H1 (cell line): Measurements from ENCODE around the gene MAOA. TPM values are rescaled to one million over a fixed set of nuclear protein-coding genes. Genes with fewer than 3 reads are reported as not detected.

ENCODE experiments used
- CBX5 ChIP-seq: fragments of 300-800, 300-1000 bp; sonication (generic); IDR thresholded peaks from 2 replicates; pipeline ENCODE4 v1.7.1; 2016; ENCODE audit warnings: antibody characterized with exemption, low read length, low read depth
- CHD1 ChIP-seq: IDR thresholded peaks from 2 replicates; pipeline ENCODE4 v1.6.1; 2012; ENCODE audit warnings: low read depth, low read length, improper control_type of control experiment
- CHD7 ChIP-seq: fragments of 300-600 bp; sonication (generic); IDR thresholded peaks from 2 replicates; pipeline ENCODE4 v1.7.1; 2012; ENCODE audit warnings: low read length, moderate library complexity, mild to moderate bottlenecking, inconsistent platforms; ENCODE audit not compliant: insufficient replicate concordance
- EZH2 ChIP-seq: fragments of 200-600 bp; sonication (generic); IDR thresholded peaks from 2 replicates; pipeline ENCODE4 v1.7.1; 2012; ENCODE audit warnings: low read depth, mild to moderate bottlenecking, moderate library complexity, low read length, inconsistent platforms; ENCODE audit not compliant: severe bottlenecking
- GABPA ChIP-seq: IDR thresholded peaks from 2 replicates; pipeline ENCODE4 v1.6.1; 2011; ENCODE audit warnings: mild to moderate bottlenecking, low read length, moderate library complexity, borderline replicate concordance; ENCODE audit not compliant: insufficient read depth
- JUND ChIP-seq: IDR thresholded peaks from 2 replicates; pipeline ENCODE4 v1.6.1; 2011; ENCODE audit warnings: mild to moderate bottlenecking, improper control_type of control experiment, low read length
- RNF2 ChIP-seq: fragments of 200-900, 300-1000 bp; sonication (generic); IDR thresholded peaks from 2 replicates; pipeline ENCODE4 v1.7.1; 2016; ENCODE audit warnings: borderline replicate concordance, low read depth, mild to moderate bottlenecking, antibody characterized with exemption, low read length; ENCODE audit not compliant: poor library complexity, severe bottlenecking; ENCODE audit errors: missing control alignments
- SIN3A ChIP-seq, 2 experiments: IDR thresholded peaks in 1 of 2; conservative IDR thresholded peaks in 1 of 2; 2 replicates each; pipeline ENCODE4 v1.6.1; 2011 to 2012; ENCODE audit warnings: low read length in 2 of 2, improper control_type of control experiment in 1 of 2, low read depth in 1 of 2, mild to moderate bottlenecking in 1 of 2
- SIX5 ChIP-seq: IDR thresholded peaks from 2 replicates; pipeline ENCODE4 v1.6.1; 2011; ENCODE audit warnings: mild to moderate bottlenecking, low read depth, low read length
- SRF ChIP-seq: IDR thresholded peaks from 2 replicates; pipeline ENCODE4 v1.6.1; 2011; ENCODE audit warnings: mild to moderate bottlenecking, low read depth, low read length, moderate library complexity
- TBP ChIP-seq: IDR thresholded peaks from 2 replicates; pipeline ENCODE4 v1.6.1; 2011; ENCODE audit warnings: low read depth, low read length, improper control_type of control experiment
- polyA plus RNA-seq, 7 experiments: library from polyadenylated mRNA; depleted of rRNA in 3 of 7; stranded (reverse) in 5 of 7; unstranded in 2 of 7; fragments of >200 nt in 5 of 7; fragments of 200-250 nt in 2 of 7; gene quantifications; 1 replicate in 5 of 7; 2 replicates in 1 of 7; 4 replicates in 1 of 7; pipeline versions ENCODE4 v1.2.1 to v1.2.3, GENCODE V29; 2011 to 2013; ENCODE audit warnings: missing spikeins in 2 of 7, mixed read lengths in 2 of 7
- total RNA-seq: library from RNA; stranded (reverse); fragmentation: NEBNext Ultra II Directional; extraction: Animal tissue kit (Norgen Biotek cat#: 25700); gene quantifications from 2 replicates; pipeline ENCODE4 v1.2.1, GENCODE V29; 2021

The MAOA gene
- total and polyA plus RNA-seq, 2 of the 8 experiments (the other 6 are each of a cell fraction or from before 2014, with no cell fraction given), result 2.6 to 8.2 TPM

DNA sequence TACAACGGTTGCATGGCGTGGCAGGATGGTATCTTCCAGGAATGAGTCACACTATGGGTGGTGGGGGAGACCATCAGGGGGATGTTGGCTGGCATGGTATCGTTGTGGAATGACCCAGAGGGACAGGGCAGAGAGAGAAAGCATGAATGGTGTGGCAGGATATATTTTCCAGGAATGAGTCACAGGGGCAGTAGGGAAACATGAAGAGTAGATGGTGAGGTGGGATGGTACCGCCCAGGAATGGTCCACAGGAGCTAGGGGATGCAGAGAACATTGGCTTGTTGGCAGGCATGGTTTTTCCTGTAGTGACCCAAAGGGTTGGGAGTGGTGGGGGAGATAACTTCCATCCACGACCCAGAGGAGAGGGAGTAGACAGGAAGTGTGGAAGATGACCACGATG is 62.4 kb downstream of the MAOA start (continued):
- TF ChIP-seq CHD7 (no peak), EZH2 (no peak), SIX5 (no peak), GABPA (no peak), RNF2 (no peak), SRF (no peak), TBP (no peak), JUND (no peak), SIN3A (conservative IDR thresholded peaks at IDR 0.05 in 1 of 2, IDR thresholded peaks at IDR 0.05 in 1 of 2; ENCODE audit: low read depth in 1 of 2, low read length in 2 of 2) (no peak), CBX5 (no peak), CHD1 (no peak)
